ENCODE results near the gene PRPF8. TPM values are rescaled to one million over a fixed set of nuclear protein-coding genes. Genes with fewer than 3 reads are reported as not detected.
A peak's percentile ranks its signal among the peaks of the same experiment; 100 is the strongest.

The PRPF8 gene
- total and polyA plus RNA-seq, 2 experiments from 2014 or later = 178 to 246 TPM

DNA sequence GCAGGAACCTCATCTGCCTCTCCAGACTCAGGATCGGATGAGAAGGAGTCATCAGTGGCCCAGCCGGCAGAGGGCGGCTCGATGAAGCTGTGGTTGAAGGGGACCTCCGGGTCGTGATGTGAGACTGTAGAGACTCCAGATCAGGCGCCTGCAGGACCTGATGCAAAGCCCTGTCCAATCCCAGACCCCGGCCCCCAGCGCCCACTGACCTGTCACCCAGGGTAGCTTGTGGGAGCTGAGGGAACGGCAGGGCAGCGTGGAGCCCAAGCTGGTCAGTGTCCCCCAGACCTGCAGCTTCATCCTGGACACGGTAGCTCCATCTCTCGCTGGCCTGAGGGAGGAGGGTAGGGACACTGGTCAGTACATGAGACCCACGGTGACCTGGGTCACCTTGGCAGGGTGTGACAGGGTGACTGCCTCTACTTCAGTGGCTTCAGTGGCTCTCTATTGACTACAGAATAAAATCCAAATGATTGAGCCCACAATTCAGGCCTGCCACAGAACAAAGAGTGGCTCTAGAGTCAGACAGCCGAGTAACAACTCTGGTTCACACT, 47.9 kb downstream of the PRPF8 start:
- no peaks in the 10 kb centered on the region for H3K27me3 ChIP-seq (ENCODE audit: insufficient read depth)
- no peak overlapping the region for H2AFZ ChIP-seq
- no peak for DNase-seq (ENCODE audit: low spot score)
- Mint-ChIP-seq H3K36me3 (ENCODE audit: low read depth) (peaks cover 2% of the 10 kb centered on the region; the same call in 1 of the 3 replicates), H3K4me3 (no peak overlapping the region), H3K9me3 (no peaks in the 10 kb centered on the region), H3K27me3 (ENCODE audit: insufficient read depth, low read depth, poor library complexity) (peaks cover 5% of the 10 kb centered on the region), H3K4me1 (peaks cover 18% of the 10 kb centered on the region), H3K27ac (no peak overlapping the region)
- TF ChIP-seq, protein P1, sequence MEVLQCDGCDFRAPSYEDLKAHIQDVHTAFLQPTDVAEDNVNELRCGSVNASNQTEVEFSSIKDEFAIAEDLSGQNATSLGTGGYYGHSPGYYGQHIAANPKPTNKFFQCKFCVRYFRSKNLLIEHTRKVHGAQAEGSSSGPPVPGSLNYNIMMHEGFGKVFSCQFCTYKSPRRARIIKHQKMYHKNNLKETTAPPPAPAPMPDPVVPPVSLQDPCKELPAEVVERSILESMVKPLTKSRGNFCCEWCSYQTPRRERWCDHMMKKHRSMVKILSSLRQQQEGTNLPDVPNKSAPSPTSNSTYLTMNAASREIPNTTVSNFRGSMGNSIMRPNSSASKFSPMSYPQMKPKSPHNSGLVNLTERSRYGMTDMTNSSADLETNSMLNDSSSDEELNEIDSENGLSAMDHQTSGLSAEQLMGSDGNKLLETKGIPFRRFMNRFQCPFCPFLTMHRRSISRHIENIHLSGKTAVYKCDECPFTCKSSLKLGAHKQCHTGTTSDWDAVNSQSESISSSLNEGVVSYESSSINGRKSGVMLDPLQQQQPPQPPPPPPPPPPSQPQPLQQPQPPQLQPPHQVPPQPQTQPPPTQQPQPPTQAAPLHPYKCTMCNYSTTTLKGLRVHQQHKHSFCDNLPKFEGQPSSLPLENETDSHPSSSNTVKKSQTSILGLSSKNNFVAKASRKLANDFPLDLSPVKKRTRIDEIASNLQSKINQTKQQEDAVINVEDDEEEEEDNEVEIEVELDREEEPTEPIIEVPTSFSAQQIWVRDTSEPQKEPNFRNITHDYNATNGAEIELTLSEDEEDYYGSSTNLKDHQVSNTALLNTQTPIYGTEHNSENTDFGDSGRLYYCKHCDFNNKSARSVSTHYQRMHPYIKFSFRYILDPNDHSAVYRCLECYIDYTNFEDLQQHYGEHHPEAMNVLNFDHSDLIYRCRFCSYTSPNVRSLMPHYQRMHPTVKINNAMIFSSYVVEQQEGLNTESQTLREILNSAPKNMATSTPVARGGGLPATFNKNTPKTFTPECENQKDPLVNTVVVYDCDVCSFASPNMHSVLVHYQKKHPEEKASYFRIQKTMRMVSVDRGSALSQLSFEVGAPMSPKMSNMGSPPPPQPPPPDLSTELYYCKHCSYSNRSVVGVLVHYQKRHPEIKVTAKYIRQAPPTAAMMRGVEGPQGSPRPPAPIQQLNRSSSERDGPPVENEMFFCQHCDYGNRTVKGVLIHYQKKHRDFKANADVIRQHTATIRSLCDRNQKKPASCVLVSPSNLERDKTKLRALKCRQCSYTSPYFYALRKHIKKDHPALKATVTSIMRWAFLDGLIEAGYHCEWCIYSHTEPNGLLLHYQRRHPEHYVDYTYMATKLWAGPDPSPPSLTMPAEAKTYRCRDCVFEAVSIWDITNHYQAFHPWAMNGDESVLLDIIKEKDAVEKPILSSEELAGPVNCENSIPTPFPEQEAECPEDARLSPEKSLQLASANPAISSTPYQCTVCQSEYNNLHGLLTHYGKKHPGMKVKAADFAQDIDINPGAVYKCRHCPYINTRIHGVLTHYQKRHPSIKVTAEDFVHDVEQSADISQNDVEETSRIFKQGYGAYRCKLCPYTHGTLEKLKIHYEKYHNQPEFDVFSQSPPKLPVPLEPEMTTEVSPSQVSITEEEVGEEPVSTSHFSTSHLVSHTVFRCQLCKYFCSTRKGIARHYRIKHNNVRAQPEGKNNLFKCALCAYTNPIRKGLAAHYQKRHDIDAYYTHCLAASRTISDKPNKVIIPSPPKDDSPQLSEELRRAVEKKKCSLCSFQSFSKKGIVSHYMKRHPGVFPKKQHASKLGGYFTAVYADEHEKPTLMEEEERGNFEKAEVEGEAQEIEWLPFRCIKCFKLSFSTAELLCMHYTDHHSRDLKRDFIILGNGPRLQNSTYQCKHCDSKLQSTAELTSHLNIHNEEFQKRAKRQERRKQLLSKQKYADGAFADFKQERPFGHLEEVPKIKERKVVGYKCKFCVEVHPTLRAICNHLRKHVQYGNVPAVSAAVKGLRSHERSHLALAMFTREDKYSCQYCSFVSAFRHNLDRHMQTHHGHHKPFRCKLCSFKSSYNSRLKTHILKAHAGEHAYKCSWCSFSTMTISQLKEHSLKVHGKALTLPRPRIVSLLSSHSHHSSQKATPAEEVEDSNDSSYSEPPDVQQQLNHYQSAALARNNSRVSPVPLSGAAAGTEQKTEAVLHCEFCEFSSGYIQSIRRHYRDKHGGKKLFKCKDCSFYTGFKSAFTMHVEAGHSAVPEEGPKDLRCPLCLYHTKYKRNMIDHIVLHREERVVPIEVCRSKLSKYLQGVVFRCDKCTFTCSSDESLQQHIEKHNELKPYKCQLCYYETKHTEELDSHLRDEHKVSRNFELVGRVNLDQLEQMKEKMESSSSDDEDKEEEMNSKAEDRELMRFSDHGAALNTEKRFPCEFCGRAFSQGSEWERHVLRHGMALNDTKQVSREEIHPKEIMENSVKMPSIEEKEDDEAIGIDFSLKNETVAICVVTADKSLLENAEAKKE (CRISPR knock-in tag; IDR thresholded peaks at IDR 0.05) = no peak
- peak in 1 of 2 experiments; percentile 30; a peak in 2 of 4 replicates for TF ChIP-seq CTCF (conservative IDR thresholded peaks at IDR 0.05; ENCODE audit: low read depth in 2 of 2)
- no peak overlapping the region for H3K4me2 ChIP-seq
- no peak overlapping the region for H3K4me3 ChIP-seq
- H3K4me1 ChIP-seq (ENCODE audit: insufficient read depth) = peaks cover 3% of the 10 kb centered on the region; the same call in 1 of the 2 replicates
- no peaks in the 10 kb centered on the region for H4K20me1 ChIP-seq (replicated peaks; ENCODE audit: insufficient read depth)
- no peaks in the 10 kb centered on the region for H3K79me2 ChIP-seq (replicated peaks; ENCODE audit: insufficient read depth)
- no peaks in the 10 kb centered on the region for H3K36me3 ChIP-seq (ENCODE audit: insufficient read depth)
- no peak for ATAC-seq
- no peaks in the 10 kb centered on the region for H3K9me2 ChIP-seq (ENCODE audit: insufficient read depth)
- 0 out of 2 replicates have a peak, but pooled peaks cover 3% of the 10 kb centered on the region for H3F3A ChIP-seq (replicated peaks; ENCODE audit: low read depth)
- H3K27ac ChIP-seq (ENCODE audit: low read depth) = no peak overlapping the region
